Measurements from ENCODE around the gene MED29.
A peak's percentile ranks its signal among the peaks of the same experiment; 100 is the strongest.
"Not testable (repeated sequence)": the region's sequence is repeated elsewhere in the genome, so short reads cannot be mapped to it uniquely, and the experiment has no call there.

MED29 gene

GRCh38 chr19:39372047-39372802 is 19.0 kb upstream of the MED29 start:
- no peak for DNase-seq

GRCh38 chr19:39372941-39373340 is 18.2 kb upstream of the MED29 start:
- DNase-seq: no peak

- no peak for DNase-seq
These were observed 15.2 kb upstream of the MED29 start for GRCh38 chr19:39375929-39376328.

- no peak for DNase-seq
These were observed 13.5 kb upstream of the MED29 start for GRCh38 chr19:39377373-39378362.

- not testable (repeated sequence) for DNase-seq
These were observed 11.8 kb upstream of the MED29 start for GRCh38 chr19:39379366-39379765.

GRCh38 chr19:39379865-39380396 is 11.2 kb upstream of the MED29 start:
- no peak for DNase-seq

- no peak for DNase-seq
These were observed 10.4 kb upstream of the MED29 start for GRCh38 chr19:39380521-39381502.

- peak; percentile 77 for DNase-seq
These were observed 9.1 kb upstream of the MED29 start for GRCh38 chr19:39381910-39382611.

- no peak for DNase-seq
These were observed 8.0 kb upstream of the MED29 start for GRCh38 chr19:39382991-39383828.

GRCh38 chr19:39384839-39385568 is 6.2 kb upstream of the MED29 start:
- no peak for DNase-seq

- no peak for DNase-seq
These were observed 5.4 kb upstream of the MED29 start for GRCh38 chr19:39385629-39386411.

- no peak for DNase-seq
These were observed 4.6 kb upstream of the MED29 start for GRCh38 chr19:39386557-39386956.

- no peak for DNase-seq
These were observed 2.5 kb upstream of the MED29 start for GRCh38 chr19:39388657-39389056.

- no peak for DNase-seq
These were observed 1.4 kb upstream of the MED29 start for GRCh38 chr19:39389631-39390414.

- no peak for DNase-seq
These were observed 777 bp upstream of the MED29 start for GRCh38 chr19:39390451-39390750.

GRCh38 chr19:39397360-39398296 is 6.5 kb downstream of the MED29 start:
- DNase-seq: peak; percentile 94

GRCh38 chr19:39398297-39398864 is 7.2 kb downstream of the MED29 start:
- peak; percentile 91 for DNase-seq

All from hematopoietic multipotent progenitor cell treated with erythropoietin and hydrocortisone succinate and interleukin-3 and kit ligand, for 6 days (in vitro differentiated cells).